ENCODE data around the gene BMPR1B.

GRCh38 chr4:94890579-94890978 is 132.8 kb downstream of the BMPR1B start:
- TF ChIP-seq CTCF (IDR thresholded peaks at IDR 0.05 in 2 of 3, conservative IDR thresholded peaks at IDR 0.05 in 1 of 3; ENCODE audit: borderline replicate concordance in 1 of 3, insufficient read depth in 1 of 3, low read depth in 2 of 3, low read length in 2 of 3), result no peak
- no peak for TF ChIP-seq POLR2AphosphoS5 (IDR thresholded peaks at IDR 0.05; ENCODE audit: low read depth, low read length)

All from HCT116 (cell line).